Aortic smooth muscle cell (primary cell): ENCODE results near the gene PLEKHA5. TPM values are rescaled to one million over a fixed set of nuclear protein-coding genes. Genes with fewer than 3 reads are reported as not detected.

Source experiments
- total RNA-seq: library from RNA; depleted of rRNA; stranded (reverse); fragments of >200 nt; gene quantifications from 2 replicates; pipeline ENCODE4 v1.2.3, GENCODE V29; 2014

The PLEKHA5 gene, protein sequence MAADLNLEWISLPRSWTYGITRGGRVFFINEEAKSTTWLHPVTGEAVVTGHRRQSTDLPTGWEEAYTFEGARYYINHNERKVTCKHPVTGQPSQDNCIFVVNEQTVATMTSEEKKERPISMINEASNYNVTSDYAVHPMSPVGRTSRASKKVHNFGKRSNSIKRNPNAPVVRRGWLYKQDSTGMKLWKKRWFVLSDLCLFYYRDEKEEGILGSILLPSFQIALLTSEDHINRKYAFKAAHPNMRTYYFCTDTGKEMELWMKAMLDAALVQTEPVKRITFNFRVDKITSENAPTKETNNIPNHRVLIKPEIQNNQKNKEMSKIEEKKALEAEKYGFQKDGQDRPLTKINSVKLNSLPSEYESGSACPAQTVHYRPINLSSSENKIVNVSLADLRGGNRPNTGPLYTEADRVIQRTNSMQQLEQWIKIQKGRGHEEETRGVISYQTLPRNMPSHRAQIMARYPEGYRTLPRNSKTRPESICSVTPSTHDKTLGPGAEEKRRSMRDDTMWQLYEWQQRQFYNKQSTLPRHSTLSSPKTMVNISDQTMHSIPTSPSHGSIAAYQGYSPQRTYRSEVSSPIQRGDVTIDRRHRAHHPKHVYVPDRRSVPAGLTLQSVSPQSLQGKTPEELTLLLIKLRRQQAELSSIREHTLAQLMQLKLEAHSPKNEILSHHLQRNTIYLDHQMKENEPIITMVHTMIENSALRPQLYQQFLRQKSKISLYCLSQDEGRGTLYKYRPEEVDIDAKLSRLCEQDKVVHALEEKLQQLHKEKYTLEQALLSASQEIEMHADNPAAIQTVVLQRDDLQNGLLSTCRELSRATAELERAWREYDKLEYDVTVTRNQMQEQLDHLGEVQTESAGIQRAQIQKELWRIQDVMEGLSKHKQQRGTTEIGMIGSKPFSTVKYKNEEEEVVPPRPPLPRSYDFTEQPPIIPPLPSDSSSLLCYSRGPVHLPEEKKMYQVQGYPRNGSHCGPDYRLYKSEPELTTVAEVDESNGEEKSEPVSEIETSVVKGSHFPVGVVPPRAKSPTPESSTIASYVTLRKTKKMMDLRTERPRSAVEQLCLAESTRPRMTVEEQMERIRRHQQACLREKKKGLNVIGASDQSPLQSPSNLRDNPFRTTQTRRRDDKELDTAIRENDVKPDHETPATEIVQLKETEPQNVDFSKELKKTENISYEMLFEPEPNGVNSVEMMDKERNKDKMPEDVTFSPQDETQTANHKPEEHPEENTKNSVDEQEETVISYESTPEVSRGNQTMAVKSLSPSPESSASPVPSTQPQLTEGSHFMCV
- 22.8 and 24.2 TPM in 2 replicates for total RNA-seq

DNA sequence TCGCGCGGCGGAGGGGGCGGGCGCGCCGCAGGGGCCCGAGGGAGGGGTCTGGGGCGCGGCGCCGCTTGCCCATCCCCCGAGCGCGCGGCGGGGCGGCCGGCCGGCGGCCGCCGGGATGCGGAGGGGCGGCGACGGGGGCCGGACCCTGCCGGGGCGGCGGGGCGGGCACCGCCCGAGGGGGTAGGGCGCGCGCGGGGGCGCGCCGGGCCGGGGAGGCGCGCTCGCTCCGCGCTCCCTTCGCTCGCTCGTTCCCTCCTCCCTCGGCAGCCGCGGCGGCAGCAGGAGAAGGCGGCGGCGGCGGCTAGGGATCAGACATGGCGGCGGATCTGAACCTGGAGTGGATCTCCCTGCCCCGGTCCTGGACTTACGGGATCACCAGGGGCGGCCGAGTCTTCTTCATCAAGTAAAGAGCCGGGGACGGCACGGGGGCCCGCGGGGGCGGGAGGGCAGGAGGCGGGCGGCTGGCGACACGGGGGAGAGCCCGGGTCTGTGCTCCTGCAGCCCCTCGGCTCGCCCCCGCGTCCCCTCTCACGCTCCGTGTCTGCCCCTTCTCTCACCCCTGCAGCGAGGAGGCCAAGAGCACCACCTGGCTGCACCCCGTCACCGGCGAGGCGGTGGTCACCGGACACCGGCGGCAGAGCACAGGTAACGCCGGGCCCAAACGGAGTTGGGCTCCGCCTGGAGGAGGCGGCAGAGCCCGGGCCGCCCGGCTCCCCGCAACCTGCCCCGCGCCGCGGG is at the start of gene PLEKHA5:
Gene PLEKHA5, plus strand, starts transcription at position 248 of the 738 bp plus-strand sequence. Its CDS starts 67 bp downstream, at position 315.

